Muscle layer of colon (tissue), 2 donors: ENCODE measurements around the gene MYO1E.

Experiments
- H3K27ac ChIP-seq: one replicate; pipeline ENCODE4 v1.7.0; 2013; ENCODE audit warnings: low read depth, mild to moderate bottlenecking, low read length, moderate library complexity
- H3K27me3 ChIP-seq, 2 donors: one replicate each; pipeline ENCODE4 v1.7.0; 2013; ENCODE audit warnings: low read length in 2 of 2, mild to moderate bottlenecking in 2 of 2; ENCODE audit not compliant: insufficient read depth in 2 of 2, control insufficient read depth in 1 of 2
- H3K36me3 ChIP-seq: one replicate; pipeline ENCODE4 v1.7.0; 2013; ENCODE audit warnings: mild to moderate bottlenecking, low read length; ENCODE audit not compliant: insufficient read depth
- H3K4me1 ChIP-seq: one replicate; pipeline ENCODE4 v1.7.0; 2013; ENCODE audit warnings: mild to moderate bottlenecking, low read length; ENCODE audit not compliant: insufficient read depth
- H3K4me3 ChIP-seq, 2 donors: one replicate each; pipeline ENCODE4 v1.7.0; 2013; ENCODE audit warnings: low read length in 2 of 2, low read depth in 1 of 2, mild to moderate bottlenecking in 1 of 2, moderate library complexity in 1 of 2
- H3K9ac ChIP-seq: one replicate; pipeline ENCODE4 v1.7.0; 2013; ENCODE audit warnings: low read length
- H3K9me3 ChIP-seq: one replicate; pipeline ENCODE4 v1.7.0; 2013; ENCODE audit warnings: mild to moderate bottlenecking, low read length
- donor health status: abdominal sarcoma.
- donor health status: Adenocarcinoma of cecum.

MYO1E gene

GRCh38 chr15:59309405-59309804 lies 63.3 kb downstream of the MYO1E start:
- Histone ChIP-seq H3K36me3 (no peaks in the 10 kb centered on the region), H3K27ac (no peak overlapping the region), H3K9me3 (no peaks in the 10 kb centered on the region), H3K27me3 (no peaks in the 10 kb centered on the region), H3K4me1 (peaks cover 19% of the 10 kb centered on the region), H3K9ac (no peak overlapping the region), H3K4me3 (no peak overlapping the region)

DNA sequence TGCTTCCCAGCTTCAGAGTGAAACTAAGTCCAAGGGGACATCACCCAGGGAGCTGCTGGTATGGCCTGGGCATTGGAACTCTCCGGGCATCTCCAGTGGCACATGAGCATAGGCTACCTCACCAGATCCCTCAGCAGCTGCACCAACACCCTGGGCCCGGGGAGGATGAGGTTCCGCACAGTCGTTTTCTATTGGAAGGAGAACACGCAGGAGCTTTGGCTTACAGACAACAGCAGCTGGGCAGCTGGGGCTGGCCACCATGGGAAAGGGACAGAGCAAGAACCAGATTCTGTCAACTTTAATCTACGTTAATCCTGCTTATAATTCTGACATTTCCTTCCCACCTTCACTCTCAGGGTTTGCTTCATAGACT lies 65.5 kb downstream of the MYO1E start:
- no peak overlapping the region for H3K9ac ChIP-seq
- H3K4me1 ChIP-seq, result peaks cover 6% of the 10 kb centered on the region
- H3K4me3 ChIP-seq, result no peak overlapping the region
- H3K27ac ChIP-seq, result no peak overlapping the region
- no peaks in the 10 kb centered on the region for H3K9me3 ChIP-seq
- H3K36me3 ChIP-seq, result no peaks in the 10 kb centered on the region
- H3K27me3 ChIP-seq, result no peaks in the 10 kb centered on the region

DNA sequence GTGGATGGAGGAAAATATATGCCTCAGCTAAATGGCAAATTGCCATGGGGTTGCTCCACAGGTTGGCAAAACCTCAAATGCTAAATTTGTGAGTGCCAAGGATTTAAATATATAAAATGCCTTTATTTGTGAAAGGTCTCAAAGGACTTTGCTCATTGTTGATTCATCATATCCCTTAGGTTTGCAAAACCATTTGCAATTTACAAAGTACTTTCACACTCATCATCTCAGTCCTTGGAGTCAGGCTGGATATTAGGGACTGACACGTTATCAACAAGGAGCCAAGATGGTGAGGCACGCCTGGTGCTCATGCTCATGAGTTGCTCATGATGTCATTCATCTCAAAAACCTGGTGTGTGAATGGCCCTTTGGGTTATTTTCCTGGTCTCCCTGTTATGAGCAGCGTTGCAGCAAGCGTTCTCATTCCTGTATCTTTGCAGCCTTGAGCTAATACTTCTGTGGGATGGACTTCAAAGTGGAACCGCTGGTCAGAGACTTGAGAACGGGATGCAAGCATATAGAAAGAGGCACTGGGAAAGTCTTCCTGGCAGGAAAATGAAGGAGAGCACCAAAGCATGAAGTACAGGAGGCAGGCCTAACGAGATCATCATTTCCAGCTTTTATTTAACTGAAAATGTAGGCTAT lies 66.0 kb downstream of the MYO1E start:
- no peaks in the 10 kb centered on the region for H3K27me3 ChIP-seq
- H3K36me3 ChIP-seq, result no peaks in the 10 kb centered on the region
- no peak overlapping the region for H3K4me3 ChIP-seq
- no peak overlapping the region for H3K27ac ChIP-seq
- H3K9me3 ChIP-seq, result no peaks in the 10 kb centered on the region
- H3K4me1 ChIP-seq, result peaks cover 6% of the 10 kb centered on the region
- H3K9ac ChIP-seq, result no peak overlapping the region

DNA sequence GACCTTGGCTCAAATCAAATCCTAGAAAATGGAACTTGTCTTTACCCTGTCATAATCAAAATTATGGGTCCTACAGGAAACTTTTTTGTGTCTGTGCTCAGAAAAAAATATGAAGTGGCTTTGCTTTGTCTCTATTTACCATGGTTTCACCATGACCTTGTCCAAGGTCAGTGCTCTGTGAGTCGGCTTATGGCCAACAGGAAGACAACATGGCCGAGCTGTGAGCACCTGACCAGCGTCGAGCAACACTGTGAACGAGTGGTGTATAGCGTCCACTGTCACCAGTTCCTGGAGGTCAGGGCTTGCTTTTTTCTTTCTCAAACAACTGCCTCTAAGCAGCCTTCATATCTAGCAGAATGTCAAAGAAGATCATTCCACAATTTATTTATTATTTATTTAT lies 67.9 kb downstream of the MYO1E start:
- no peak overlapping the region for H3K9ac ChIP-seq
- H3K4me1 ChIP-seq, result peaks cover 18% of the 10 kb centered on the region
- H3K27me3 ChIP-seq, result no peaks in the 10 kb centered on the region
- no peak overlapping the region for H3K27ac ChIP-seq
- H3K36me3 ChIP-seq, result no peaks in the 10 kb centered on the region
- H3K9me3 ChIP-seq, result no peaks in the 10 kb centered on the region
- H3K4me3 ChIP-seq, result no peak overlapping the region

DNA sequence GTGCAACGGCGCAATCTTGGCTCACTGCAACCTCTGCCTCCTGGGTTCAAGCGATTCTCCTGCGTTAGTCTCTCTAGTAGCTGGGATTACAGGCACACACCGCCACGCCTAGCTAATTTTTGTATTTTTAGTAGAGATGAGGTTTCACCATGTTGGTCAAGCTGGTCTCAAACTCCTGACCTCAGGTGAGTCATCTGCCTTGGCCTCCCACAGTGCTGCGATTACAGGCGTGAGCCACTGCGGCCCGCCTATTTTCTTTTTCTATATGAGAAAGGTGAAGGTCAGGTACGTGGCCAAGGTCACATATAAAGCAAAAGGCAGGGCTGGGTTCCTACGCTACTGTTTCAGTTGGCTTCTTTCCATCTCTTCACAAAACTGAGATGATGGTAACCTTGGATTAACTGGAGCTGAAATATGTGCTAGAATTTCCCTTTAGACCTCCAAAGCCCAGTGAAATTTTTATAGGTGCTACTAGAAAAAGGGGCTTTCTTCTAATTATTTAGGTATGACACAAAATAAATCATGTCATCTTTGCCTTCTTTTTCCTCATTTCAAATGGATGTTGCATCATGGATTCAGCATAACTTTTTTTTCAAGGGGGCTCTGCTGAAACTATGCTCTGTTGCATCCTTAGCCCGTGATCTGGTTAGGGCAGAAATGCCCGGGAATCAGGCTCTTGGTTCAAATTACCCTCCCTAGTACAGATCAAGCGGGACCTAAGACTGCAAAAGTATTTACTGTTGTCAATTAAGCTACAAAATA lies 68.5 kb downstream of the MYO1E start:
- Histone ChIP-seq H3K9ac (no peak overlapping the region), H3K4me3 (no peak overlapping the region), H3K27ac (no peak overlapping the region), H3K27me3 (no peaks in the 10 kb centered on the region), H3K4me1 (peaks cover 21% of the 10 kb centered on the region), H3K36me3 (no peaks in the 10 kb centered on the region), H3K9me3 (no peaks in the 10 kb centered on the region)

DNA sequence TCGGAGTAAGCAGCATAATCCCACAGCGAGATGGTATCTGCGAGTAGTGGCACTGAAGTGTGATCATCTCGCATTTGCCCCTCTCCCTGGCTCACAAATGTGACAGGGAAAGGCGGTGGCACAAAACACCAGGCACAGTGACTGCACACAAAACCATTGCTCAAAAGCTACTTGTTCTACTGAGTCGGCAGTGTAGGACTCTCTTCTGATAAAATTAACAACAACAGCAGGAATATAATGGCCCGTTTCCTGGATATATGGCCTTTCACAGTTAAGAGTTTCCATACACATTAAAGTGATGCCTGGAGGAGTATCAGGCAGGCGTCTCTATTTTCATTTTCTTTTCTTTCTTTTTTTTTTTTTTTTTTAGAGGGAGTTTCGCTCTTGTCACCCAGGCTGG lies 69.0 kb downstream of the MYO1E start:
- H3K9ac ChIP-seq, result no peak overlapping the region
- no peaks in the 10 kb centered on the region for H3K27me3 ChIP-seq
- peaks cover 21% of the 10 kb centered on the region for H3K4me1 ChIP-seq
- no peak overlapping the region for H3K4me3 ChIP-seq
- no peak overlapping the region for H3K27ac ChIP-seq
- no peaks in the 10 kb centered on the region for H3K9me3 ChIP-seq
- H3K36me3 ChIP-seq, result no peaks in the 10 kb centered on the region

DNA sequence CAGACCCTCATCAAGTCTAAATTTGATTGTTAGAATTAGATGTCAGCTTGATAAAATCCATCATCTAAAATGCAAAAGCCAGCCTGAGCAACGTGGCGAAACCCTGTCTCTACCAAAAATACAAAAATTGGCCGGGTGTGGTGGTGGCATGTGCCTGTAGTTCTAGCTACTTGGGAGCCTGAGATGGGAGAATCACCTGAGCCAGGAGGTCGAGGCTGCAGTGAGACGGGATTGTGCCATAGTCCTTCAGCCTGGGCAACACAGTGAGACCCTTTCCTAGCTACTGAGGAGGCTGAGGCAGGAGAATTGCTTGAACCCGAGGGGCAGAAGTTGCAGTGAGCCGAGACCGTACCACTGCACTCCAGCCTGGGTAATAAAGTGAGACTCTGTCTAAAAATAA lies 69.5 kb downstream of the MYO1E start:
- Histone ChIP-seq H3K27ac (no peak overlapping the region), H3K4me1 (peaks cover 21% of the 10 kb centered on the region), H3K9ac (no peak overlapping the region), H3K27me3 (no peaks in the 10 kb centered on the region), H3K9me3 (no peaks in the 10 kb centered on the region), H3K36me3 (no peaks in the 10 kb centered on the region), H3K4me3 (no peak overlapping the region)

DNA sequence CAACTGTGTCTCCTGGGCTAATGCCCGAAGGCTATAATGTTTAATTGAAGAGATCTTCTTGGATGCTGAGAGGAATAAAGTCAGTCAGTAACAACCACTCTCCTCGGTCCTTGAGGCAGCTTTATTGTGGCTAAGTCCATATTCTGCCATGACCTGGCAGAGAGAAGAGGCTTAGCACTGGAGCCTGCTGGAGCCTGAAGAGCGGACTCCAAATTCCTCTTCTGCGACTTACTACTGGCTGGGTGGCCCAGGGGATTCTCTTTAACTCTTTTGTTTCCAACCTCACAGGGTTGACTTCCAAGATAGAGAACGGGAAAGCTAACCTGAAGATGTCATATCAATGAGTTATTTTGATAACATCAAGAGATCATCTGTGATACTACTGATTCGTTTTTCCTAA lies 71.1 kb downstream of the MYO1E start:
- Histone ChIP-seq H3K27ac (no peak overlapping the region), H3K9ac (no peak overlapping the region), H3K4me3 (no peak overlapping the region), H3K27me3 (no peaks in the 10 kb centered on the region), H3K36me3 (no peaks in the 10 kb centered on the region), H3K4me1 (peaks cover 15% of the 10 kb centered on the region), H3K9me3 (no peaks in the 10 kb centered on the region)

DNA sequence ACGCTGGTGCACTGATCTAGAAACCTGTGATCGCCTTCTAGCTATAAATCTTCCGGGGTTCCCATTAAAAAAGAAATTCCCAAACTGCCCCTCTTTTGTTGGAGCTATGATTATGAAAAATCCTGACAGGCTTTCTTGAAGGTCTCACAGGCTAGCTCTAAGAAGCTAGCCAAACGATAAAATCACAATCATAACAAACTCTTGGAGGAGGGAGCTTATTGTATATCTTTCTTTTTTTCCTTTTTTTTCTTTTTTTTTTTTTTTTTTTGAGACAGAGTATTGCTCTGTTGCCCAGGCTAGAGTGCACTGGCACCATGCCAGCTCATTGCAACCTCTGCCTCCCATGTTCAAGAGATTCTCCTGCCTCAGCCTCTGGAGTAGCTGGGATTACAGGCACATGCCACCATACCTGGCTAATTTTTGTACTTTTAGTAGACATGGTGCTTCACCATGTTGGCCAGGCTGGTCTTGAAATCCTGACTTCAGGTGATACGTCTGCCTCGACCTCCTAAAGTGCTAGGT lies 72.0 kb downstream of the MYO1E start:
- no peak overlapping the region for H3K27ac ChIP-seq
- no peaks in the 10 kb centered on the region for H3K9me3 ChIP-seq
- H3K4me1 ChIP-seq, result peaks cover 19% of the 10 kb centered on the region
- no peaks in the 10 kb centered on the region for H3K36me3 ChIP-seq
- H3K9ac ChIP-seq, result no peak overlapping the region
- H3K4me3 ChIP-seq, result peak overlapping the region in 1 of 2 donors; percentile 21
- no peaks in the 10 kb centered on the region for H3K27me3 ChIP-seq

DNA sequence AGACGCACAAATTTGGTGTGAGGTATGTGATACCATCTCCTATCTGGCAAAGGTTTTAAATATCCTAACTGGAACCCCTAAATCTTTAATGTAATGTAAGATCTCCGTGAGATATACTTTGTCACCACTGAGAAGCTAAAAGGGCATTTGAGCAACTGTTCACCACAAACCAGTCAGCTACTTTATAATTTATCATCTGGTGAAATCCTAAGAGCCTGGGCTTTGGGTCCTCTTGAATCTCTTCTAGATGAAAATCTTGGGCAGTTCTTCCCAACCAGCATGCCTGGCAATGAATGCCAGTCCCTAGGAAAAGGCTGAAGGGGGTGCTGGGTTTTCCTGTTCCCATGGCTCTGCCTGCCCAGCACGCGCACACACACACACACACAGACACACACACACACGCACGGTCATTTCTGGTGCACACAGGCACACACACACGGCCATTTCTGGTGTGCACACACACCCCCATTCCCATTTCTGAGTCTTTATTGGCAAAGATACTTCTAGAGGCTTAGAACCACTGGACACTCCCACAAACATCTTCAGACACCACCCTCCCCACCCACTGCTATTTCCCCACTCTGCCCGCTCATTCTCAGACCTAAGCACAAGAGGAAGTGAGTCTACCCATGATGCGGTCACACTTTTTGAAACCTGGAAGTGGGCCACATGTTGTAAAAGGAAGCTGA lies 72.6 kb downstream of the MYO1E start:
- H3K27ac ChIP-seq, result no peak overlapping the region
- peaks cover 23% of the 10 kb centered on the region for H3K4me1 ChIP-seq
- peak overlapping the region in 1 of 2 donors; percentile 21 for H3K4me3 ChIP-seq
- H3K27me3 ChIP-seq, result no peaks in the 10 kb centered on the region
- H3K36me3 ChIP-seq, result no peaks in the 10 kb centered on the region
- no peaks in the 10 kb centered on the region for H3K9me3 ChIP-seq
- H3K9ac ChIP-seq, result no peak overlapping the region

DNA sequence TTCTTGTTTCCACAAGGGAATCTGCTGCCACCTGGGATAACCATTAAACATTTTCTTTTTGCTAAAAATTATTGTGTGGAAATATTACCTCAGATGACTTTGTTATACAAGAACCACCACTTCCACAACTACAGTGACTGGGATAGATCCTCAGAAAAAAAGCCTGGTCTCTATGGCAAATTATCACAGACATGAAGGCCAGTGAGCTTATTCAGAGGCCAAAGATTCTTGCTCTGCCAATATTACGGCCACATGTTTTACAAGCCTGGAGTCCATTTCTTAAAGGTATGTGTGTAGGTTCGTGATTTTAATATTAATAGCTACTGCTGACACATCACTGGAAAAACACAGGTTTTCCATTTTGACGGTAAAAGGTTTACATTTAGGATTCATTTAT lies 73.8 kb downstream of the MYO1E start:
- peaks cover 32% of the 10 kb centered on the region for H3K4me1 ChIP-seq

More for the DNA sequence above, 73.8 kb downstream of the MYO1E start:
- H3K27me3 ChIP-seq, result no peaks in the 10 kb centered on the region
- H3K27ac ChIP-seq, result no peak overlapping the region
- H3K36me3 ChIP-seq, result no peaks in the 10 kb centered on the region
- no peak overlapping the region for H3K4me3 ChIP-seq
- no peaks in the 10 kb centered on the region for H3K9me3 ChIP-seq
- no peak overlapping the region for H3K9ac ChIP-seq
